Activated CD4-positive, alpha-beta T cell treated with anti-CD3 and anti-CD28 coated beads, Interleukin-2, amount 50 U/mL, for 4 hours (primary cell): ENCODE measurements around the gene PARP6.

Experiments used
- DNase-seq, 2 experiments: peaks; one replicate each; pipeline ENCODE4 v3.0.0-alpha.2; 2020

PARP6 gene

DNA sequence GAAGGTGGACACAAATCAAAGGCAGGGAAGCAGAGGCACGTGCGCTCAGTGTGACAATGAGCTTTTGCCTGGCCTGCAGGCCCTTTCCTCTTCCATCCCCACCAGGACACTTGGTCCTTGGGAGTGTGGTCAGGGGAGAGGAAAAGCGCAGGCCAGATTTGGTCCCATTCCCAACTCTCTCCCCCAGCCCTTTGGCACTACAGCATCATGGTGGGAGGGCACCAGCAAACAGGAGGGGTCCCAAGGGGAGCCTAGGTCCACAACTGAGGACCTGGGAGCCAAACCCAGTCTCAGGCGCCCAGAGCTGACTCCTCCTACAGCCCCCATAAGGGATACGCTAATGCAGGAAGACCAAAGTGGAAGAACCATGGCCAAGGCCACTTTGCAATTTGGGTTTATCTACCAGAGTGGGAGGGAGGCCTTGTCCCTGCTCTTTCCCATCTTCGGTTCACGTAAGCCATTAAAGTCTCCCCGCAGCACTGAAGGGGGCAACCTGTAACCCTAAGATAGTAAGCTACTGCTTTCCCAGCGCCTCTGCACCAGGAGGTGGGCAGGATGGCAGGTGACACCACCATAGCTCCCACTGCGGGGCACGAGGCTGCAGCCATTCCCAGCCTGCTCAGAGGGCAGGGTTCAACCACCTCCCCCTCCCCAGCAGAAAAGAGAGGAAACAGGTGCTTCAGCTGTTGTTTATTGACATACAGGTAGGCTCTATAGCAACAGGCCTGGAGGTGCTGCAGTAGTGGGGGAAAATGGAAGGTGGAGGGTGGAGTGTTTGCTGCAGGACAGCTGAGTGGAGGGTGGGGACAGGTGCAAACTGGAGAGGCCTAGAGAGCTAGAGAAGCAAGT, 73.8 kb downstream of the PARP6 start:
- no peak for DNase-seq

DNA sequence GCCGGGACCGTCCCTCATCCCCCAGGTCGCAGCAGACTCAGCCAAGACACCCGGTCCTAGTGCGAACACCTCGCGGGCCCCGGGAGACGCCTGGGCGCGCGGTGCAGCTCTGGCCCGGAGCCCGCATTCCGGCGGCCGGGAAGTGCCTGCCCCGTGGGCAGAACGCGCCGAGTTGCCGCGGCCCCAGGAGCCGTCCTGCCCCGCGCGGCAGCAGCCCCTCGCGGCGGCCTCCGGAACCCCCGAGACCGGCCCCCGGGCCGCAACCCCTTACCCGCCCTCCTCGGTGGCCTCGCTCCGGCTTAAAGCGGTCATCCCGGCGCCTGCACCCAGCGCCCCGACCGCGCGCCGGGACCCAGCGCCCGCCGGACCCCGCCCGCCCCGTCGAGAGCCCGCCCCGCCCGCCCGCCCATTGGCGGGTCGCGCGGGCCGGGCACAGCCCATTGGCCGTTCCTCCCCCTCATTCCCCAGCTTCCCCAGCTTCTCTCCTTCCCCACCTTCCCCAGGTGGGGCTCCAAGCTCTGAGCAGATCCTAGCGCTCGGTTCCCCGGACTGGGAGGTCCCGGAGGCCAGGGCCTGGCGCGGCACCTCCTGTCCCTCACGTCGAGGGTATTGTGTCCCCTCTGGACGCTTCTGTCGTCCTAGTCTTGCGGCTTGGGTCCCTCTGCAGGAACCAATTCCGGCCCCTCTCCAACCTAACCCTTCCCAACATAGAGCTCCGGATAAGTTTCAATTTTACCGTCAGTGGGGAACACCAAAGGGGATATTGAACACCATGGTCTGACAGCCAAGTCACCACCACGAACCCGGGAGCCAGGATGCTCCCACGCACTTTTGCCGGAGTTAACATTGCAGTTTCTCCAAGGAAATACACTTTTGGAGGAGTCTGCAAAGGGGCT, 74.6 kb downstream of the PARP6 start, which contains the start of gene GRAMD2A:
Gene GRAMD2A, minus strand, starts transcription at position 328 of the 896 bp plus-strand sequence.
- no peak for DNase-seq

DNA sequence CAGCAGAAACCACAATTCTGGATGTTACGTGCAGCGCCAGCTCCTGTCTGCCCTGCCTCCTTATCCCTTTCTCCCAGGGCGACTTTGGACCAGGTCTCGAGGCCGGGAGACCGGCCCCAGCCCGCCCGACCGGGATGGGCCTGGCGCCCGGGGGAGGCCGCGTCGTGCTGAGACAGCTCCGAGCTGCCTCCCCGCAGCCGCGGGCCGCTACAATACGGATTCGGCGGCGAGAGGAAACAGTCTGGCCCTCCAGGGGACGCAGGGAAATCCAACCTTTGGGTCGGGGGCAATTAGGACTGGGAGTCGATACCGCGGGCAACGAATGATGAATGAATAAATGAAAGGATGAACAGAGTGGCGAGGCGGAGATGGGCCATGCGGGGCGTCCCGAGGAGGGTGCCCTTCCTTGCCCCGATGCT, 75.3 kb downstream of the PARP6 start:
- no peak for DNase-seq

DNA sequence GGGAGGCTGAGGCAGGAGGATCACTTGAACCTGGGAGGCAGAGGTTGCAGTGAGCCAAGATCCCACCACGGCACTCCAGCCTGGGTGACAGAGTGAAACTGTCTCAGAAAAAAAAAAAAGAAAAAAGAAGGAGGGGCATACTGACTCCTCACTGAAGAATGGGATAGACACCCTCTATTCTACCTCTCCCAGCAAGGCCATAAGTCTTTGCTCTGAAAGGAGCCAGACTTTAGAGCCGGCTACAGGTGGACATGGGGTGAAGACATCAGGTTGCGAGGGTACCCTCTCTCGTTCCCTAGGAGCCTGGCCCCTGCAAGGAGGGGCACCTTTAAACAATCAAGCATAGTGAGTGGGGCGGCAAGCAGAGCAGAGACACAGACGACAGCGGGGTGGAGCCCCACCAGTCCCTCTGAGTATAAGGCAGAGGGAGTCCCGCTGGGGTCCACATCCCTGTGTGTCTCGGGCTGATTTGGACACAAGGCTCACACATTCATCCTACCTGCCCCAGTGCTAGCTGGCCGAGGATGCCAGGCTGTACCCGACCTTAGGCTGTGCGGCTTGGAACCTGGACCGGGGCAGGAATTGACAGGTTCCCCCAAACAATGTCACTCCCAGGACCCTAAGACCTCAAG, 75.8 kb downstream of the PARP6 start:
- DNase-seq: no peak

DNA sequence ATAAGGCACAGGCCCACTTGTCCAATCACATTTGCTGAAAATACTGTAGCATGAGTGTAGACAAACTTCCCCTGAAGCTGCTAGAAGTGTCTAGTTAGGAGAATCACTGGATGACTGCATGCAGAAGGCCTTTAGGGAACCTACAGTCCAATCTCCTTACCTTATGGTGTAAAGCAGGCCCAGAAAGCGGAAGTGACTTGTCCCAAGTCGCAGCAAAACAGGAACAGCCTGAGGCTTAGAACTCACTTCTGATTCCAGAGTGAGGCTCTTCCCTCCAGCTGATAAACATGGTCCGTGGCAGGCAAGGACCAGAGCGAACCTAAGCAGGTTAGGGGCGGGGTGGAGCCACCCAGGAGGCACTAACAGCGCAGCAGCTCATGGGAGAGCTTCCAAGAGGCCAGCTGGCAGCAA, 77.2 kb downstream of the PARP6 start:
- no peak for DNase-seq

DNA sequence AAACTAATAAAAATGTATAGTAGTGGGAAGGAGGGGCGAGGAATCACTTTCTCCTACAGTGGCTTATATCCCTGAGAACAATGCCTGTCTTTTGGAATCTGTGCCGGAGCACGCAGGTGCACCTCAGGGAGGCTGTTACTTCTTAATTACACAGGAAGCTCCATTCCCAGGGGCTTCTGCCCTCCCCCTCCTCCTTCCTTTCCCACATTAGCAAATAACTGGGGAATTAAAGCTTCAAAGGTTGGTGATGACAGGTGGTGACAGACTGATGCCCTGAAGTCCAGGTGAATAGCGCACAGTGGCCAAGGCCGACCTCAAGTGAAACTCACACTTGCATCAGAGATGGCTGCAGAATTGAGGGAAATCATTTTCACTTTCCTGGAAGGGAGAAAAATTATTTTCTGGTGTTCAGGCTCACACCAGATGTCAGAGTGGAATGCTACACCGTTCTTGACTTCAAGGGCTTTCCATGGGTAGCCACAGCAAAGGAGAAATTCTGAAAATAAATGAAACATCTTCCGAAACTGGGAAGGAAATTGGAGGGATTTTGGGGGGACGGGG, 78.4 kb downstream of the PARP6 start:
- DNase-seq: no peak

DNA sequence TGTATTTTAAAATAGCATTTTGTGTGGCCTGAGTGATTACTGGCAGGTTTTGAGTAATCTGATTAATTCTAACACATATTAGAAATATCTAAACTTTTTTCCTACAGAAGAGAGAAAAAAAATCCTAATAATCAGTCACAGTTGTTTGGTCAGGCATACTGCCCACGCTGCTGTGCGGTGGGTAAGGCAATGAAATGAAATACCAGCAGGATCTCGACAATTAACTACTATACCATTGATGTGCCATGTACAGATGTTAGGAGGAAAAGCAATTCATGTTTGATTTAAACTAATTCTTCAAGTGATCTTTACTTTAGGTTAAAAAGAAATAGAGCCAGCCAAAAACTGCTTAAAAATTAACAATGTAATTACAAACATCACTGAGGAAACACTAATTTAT, 79.9 kb downstream of the PARP6 start:
- no peak for DNase-seq
